HG03280 (cell line): ENCODE data around the gene PSKH1.
"Not testable (repeated sequence)": the region's sequence is repeated elsewhere in the genome, so short reads cannot be mapped to it uniquely, and the experiment has no call there.

ENCODE experiments used
- ATAC-seq: cut with Tn5 transposase; IDR thresholded peaks from one replicate; pipeline ENCODE4 v1.9.1; 2021; ENCODE audit warnings: mild to moderate bottlenecking, moderate library complexity; ENCODE audit not compliant: unreplicated experiment

Gene PSKH1

GRCh38 chr16:67957622-67958021, 64.6 kb downstream of the PSKH1 start:
- ATAC-seq: no peak

- ATAC-seq: no peak
Observed at GRCh38 chr16:67959536-67960329, 66.7 kb downstream of the PSKH1 start.

- no peak for ATAC-seq
Observed at GRCh38 chr16:67961551-67961957, 68.5 kb downstream of the PSKH1 start.

GRCh38 chr16:67962135-67962534, 69.1 kb downstream of the PSKH1 start:
- ATAC-seq: no peak

GRCh38 chr16:67963292-67963661, 70.2 kb downstream of the PSKH1 start:
- no peak for ATAC-seq

- ATAC-seq: no peak
Observed at GRCh38 chr16:67963662-67964321, 70.7 kb downstream of the PSKH1 start.

GRCh38 chr16:67964477-67965131, 71.5 kb downstream of the PSKH1 start:
- no peak for ATAC-seq

GRCh38 chr16:67965668-67966548, 72.9 kb downstream of the PSKH1 start:
- no peak for ATAC-seq

- ATAC-seq: no peak
Observed at GRCh38 chr16:67966549-67967182, 73.6 kb downstream of the PSKH1 start.

GRCh38 chr16:67967183-67967957, 74.3 kb downstream of the PSKH1 start:
- ATAC-seq: no peak

- peak; percentile 24 for ATAC-seq
Observed at GRCh38 chr16:67967958-67968399, 74.9 kb downstream of the PSKH1 start.

- ATAC-seq: peak; percentile 88
Observed at GRCh38 chr16:67968400-67969253, 75.6 kb downstream of the PSKH1 start, which contains the start of gene SLC12A4. SLC12A4 (minus strand) TSS chr16:67968637; CDS start chr16:67968553, 84 bp downstream.

GRCh38 chr16:67969254-67970039, 76.4 kb downstream of the PSKH1 start:
- no peak for ATAC-seq

- ATAC-seq: no peak
Observed at GRCh38 chr16:67971111-67971510, 78.1 kb downstream of the PSKH1 start.

- ATAC-seq: not testable (repeated sequence)
Observed at GRCh38 chr16:67972285-67972684, 79.2 kb downstream of the PSKH1 start.

- no peak for ATAC-seq
Observed at GRCh38 chr16:67975321-67976105, 82.5 kb downstream of the PSKH1 start.

GRCh38 chr16:67976205-67976604, 83.2 kb downstream of the PSKH1 start:
- no peak for ATAC-seq
